ENCODE data around the gene EMC8. TPM values are rescaled to one million over a fixed set of nuclear protein-coding genes. Genes with fewer than 3 reads are reported as not detected.

Gene EMC8
- total RNA-seq, 1 donor from 2014 or later = 20.0 TPM

DNA sequence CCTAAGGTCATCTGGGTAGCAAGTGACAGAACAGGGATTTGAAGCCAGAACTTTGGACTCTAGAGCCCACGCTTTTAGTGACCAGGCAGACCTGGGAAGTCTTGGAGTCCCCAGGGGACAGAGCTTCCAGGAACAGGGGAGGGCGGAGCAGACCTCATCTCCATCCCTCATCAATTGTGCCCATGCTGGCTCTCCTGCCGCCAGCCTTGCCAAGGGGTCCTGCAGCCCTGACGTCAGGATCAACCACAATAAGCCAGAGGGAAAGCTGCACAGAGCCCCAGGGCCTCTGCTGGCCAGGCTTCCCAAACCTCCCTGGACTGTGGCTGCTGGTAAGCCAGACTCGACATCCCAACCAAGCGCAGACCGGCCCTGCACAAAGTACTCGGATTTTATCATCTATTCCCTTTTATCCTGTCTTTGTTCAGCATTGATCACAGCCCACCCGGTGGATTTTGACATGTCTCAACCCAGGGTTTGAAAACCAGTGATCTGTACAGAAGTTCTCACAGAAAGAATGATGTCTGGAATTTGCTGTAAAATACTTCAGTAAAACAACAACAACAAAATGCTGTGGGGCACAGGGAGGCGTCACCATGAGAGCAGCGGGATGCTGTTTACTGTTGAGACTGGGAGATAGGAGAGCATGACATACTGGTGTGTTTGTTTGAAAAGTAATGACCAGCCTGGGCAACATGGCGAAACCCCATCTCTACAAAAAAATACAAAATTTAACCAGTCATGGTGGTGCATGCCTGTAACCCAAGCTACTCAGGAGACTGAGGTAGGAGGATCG, 60.2 kb downstream of the EMC8 start:
- intact Hi-C loops (cut with DNase I) = no loop called here
- Histone ChIP-seq H3K4me3 (no peak overlapping the region), H3K36me3 (no peaks in the 10 kb centered on the region), H3K4me1 (no peaks in the 10 kb centered on the region), H3K27ac (no peak overlapping the region), H3K27me3 (no peaks in the 10 kb centered on the region), H3K9me3 (no peaks in the 10 kb centered on the region)
- DNase-seq = no peak
- no peak for ATAC-seq
- TF ChIP-seq CTCF (IDR thresholded peaks at IDR 0.05) = no peak

DNA sequence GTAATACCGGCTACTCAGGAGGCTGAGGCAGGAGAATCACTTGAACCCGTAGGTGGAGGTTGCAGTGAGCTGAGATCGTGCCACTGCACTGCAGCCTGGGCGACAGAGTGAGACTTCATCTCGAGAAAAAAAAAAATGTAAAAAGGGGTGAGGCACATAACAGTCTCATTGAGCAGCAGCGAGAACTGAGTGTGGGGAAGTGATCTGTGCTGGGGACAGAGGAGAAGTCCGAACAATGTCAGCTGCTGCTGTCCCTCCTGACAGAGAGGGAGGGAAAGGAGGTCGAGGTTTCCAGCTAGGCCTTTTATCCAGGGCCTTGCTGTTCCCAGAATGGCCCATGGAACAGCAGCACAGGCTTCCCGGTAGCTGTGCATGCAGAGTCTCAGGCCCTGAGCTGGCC, 62.4 kb downstream of the EMC8 start:
- Histone ChIP-seq H3K27ac (no peak overlapping the region), H3K36me3 (no peaks in the 10 kb centered on the region), H3K9me3 (no peaks in the 10 kb centered on the region), H3K27me3 (no peaks in the 10 kb centered on the region), H3K4me1 (no peaks in the 10 kb centered on the region), H3K4me3 (no peak overlapping the region)
- no peak for DNase-seq
- ATAC-seq = no peak
- intact Hi-C loops (cut with DNase I) = no loop called here
- TF ChIP-seq CTCF (IDR thresholded peaks at IDR 0.05) = no peak

DNA sequence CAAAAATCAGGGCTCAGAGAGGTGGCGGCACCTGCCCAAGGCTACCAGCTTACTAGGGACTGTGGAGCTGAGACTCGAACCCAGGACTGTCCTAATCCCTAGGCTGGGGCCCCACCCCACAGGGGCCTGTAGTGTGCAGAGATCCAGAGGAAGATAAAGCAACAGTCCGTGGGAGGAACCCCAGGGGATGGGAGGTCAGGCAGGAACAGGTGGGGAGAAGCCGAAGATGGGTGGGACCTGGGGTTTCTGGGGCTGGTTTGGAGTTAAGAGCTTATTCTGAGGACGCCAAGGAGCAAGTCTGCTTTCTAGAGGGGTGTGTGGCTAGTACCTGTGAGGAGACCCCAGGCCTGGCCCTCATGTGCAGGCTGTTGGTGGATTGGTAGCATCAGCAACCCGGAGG, 63.4 kb downstream of the EMC8 start:
- TF ChIP-seq CTCF (IDR thresholded peaks at IDR 0.05) = no peak
- no peaks in the 10 kb centered on the region for H3K9me3 ChIP-seq
- ATAC-seq (no peak), DNase-seq (no peak)
- H3K4me3 ChIP-seq = no peak overlapping the region
- no peaks in the 10 kb centered on the region for H3K27me3 ChIP-seq
- H3K36me3 ChIP-seq = no peaks in the 10 kb centered on the region
- intact Hi-C loops (cut with DNase I) = no loop called here
- H3K27ac ChIP-seq = no peak overlapping the region
- H3K4me1 ChIP-seq = no peaks in the 10 kb centered on the region

DNA sequence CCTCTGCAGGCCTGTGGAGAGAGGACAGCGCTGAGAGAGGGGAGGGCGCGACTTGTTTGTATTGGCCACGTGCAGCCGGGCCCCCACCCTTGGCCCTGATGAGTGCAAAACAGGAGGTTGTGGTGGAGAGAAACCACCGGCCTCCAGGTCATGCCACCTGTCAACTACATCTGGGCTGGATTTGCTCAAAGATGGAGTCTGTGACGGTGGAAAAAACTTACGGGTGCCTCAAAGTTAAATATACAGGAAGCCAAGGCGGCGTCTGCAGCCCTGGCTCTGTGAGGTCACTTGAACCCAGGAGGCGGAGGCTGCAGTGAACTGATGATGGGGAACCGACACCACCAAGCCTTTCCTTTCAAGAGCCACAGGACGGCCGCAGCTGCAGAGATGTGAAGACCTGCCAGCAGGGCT, 64.1 kb downstream of the EMC8 start:
- Histone ChIP-seq H3K27ac (no peak overlapping the region), H3K4me1 (no peaks in the 10 kb centered on the region), H3K27me3 (no peaks in the 10 kb centered on the region), H3K36me3 (no peaks in the 10 kb centered on the region), H3K9me3 (no peaks in the 10 kb centered on the region), H3K4me3 (no peak overlapping the region)
- ATAC-seq (peak; percentile 20), DNase-seq (no peak)
- intact Hi-C loops (cut with DNase I) = no loop called here
- no peak for TF ChIP-seq CTCF (IDR thresholded peaks at IDR 0.05)

DNA sequence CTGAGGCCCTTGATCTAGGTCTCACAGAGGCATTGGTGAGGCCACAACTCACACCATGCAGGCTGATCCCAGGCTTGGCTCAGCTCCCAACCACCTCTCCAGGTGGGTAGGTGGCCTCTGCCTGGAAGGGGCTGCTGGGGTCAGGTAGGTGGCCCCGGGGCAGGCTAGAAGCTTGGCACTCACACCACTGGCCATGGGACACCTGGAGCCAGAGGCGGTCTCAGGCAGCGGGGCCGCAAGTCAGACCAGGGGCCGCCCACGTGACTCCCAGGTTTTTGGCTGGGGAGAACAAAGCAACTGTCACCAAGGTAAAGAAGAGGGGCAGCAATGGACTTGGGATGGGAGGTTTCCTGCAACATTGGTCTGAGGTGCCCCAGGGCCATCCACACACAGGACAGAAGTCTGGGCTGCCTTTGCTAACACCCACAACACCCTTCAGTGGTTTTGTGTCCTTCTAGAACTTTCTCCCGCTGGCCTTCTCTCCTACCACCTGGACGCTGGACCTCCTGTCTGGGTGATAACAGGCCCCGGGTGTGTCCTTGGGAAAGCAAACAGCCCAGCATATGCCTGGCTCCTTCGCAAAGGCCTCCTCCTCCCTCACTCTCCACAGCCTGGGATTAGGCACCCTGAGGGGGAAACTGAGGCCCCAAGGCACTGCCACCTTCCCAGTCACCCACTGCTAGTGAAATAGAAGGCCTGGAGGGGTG, 64.9 kb downstream of the EMC8 start:
- DNase-seq (no peak), ATAC-seq (no peak)
- Histone ChIP-seq H3K4me3 (no peak overlapping the region), H3K4me1 (no peaks in the 10 kb centered on the region), H3K36me3 (no peaks in the 10 kb centered on the region), H3K27ac (no peak overlapping the region), H3K9me3 (no peaks in the 10 kb centered on the region), H3K27me3 (no peaks in the 10 kb centered on the region)
- TF ChIP-seq CTCF (IDR thresholded peaks at IDR 0.05) = no peak
- intact Hi-C loops (cut with DNase I) = no loop called here
